Central memory CD8-positive, alpha-beta T cell (primary cell): Measurements from ENCODE around the gene C10orf143.
A peak's percentile ranks its signal among the peaks of the same experiment; 100 is the strongest.

Experiments used
- ATAC-seq: fragments of 150-1000 bp; cut with Tn5 transposase; replicated peaks from 2 replicates; pipeline ENCODE4 v1.10.0; 2022; ENCODE audit warnings: mild to moderate bottlenecking, moderate FRiP score, moderate number of reproducible peaks; ENCODE audit not compliant: poor library complexity, severe bottlenecking; ENCODE audit errors: extremely low read depth
- DNase-seq, 2 donors: peaks; one replicate each; pipeline ENCODE4 v3.0.0; 2021; ENCODE audit warnings: low spot score in 2 of 2
- H3K27ac Mint-ChIP-seq: one replicate; pipeline ENCODE4 v1.8.0; 2022; ENCODE audit warnings: low read depth, mild to moderate bottlenecking, moderate library complexity, mixed read lengths
- H3K27me3 Mint-ChIP-seq: one replicate; pipeline ENCODE4 v1.8.0; 2022; ENCODE audit warnings: mixed read lengths
- H3K36me3 Mint-ChIP-seq: one replicate; pipeline ENCODE4 v1.8.0; 2022; ENCODE audit warnings: mild to moderate bottlenecking, moderate library complexity, mixed read lengths; ENCODE audit not compliant: insufficient read depth
- H3K4me1 Mint-ChIP-seq: one replicate; pipeline ENCODE4 v1.8.0; 2022; ENCODE audit warnings: mixed read lengths
- H3K4me3 Mint-ChIP-seq: one replicate; pipeline ENCODE4 v1.8.0; 2022; ENCODE audit warnings: mild to moderate bottlenecking, moderate library complexity, mixed read lengths
- H3K9me3 Mint-ChIP-seq: one replicate; pipeline ENCODE4 v1.8.0; 2022; ENCODE audit warnings: mixed read lengths

C10orf143 gene

DNA sequence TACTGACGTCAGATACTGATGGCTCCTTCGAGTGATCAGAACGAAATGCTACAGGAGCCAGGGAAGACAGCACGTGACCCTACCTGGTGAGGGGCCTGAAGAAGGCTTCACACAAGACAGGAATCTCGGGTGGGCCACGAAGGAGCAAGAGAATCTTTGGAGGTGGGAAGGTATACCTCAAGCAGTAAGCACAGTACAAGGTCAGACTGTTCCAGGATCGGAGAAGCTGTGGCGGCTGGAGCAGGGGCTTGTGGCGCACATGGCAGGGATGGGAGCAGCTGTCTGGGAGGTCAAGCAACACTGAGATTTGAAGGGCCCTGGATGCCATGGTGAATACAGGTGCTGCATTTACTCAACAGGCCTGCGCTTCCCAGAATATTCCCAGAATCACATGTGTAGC is 45.4 kb downstream of the C10orf143 start:
- Mint-ChIP-seq H3K36me3 (peaks cover 9% of the 10 kb centered on the region), H3K9me3 (no peaks in the 10 kb centered on the region), H3K27ac (no peak overlapping the region), H3K4me1 (no peaks in the 10 kb centered on the region), H3K4me3 (no peak overlapping the region), H3K27me3 (no peaks in the 10 kb centered on the region)
- ATAC-seq (no peak), DNase-seq (no peak)

- no peak for ATAC-seq
- Mint-ChIP-seq H3K4me3 (no peak overlapping the region), H3K27ac (no peak overlapping the region), H3K27me3 (no peaks in the 10 kb centered on the region), H3K36me3 (peaks cover 9% of the 10 kb centered on the region), H3K9me3 (no peaks in the 10 kb centered on the region), H3K4me1 (no peaks in the 10 kb centered on the region)
- no peak for DNase-seq
These were observed 45.8 kb downstream of the C10orf143 start for GRCh38 chr10:130064783-130065182.

- H3K4me3 Mint-ChIP-seq, result no peak overlapping the region
- H3K36me3 Mint-ChIP-seq, result peaks cover 9% of the 10 kb centered on the region
- H3K27me3 Mint-ChIP-seq, result no peaks in the 10 kb centered on the region
- no peak for ATAC-seq
- H3K9me3 Mint-ChIP-seq, result no peaks in the 10 kb centered on the region
- no peak overlapping the region for H3K27ac Mint-ChIP-seq
- no peaks in the 10 kb centered on the region for H3K4me1 Mint-ChIP-seq
- DNase-seq, result no peak
These were observed 47.7 kb downstream of the C10orf143 start for GRCh38 chr10:130062976-130063375.

- H3K27ac Mint-ChIP-seq, result no peak overlapping the region
- H3K27me3 Mint-ChIP-seq, result no peaks in the 10 kb centered on the region
- no peaks in the 10 kb centered on the region for H3K9me3 Mint-ChIP-seq
These were observed 48.4 kb downstream of the C10orf143 start for GRCh38 chr10:130062201-130062600.

DNA sequence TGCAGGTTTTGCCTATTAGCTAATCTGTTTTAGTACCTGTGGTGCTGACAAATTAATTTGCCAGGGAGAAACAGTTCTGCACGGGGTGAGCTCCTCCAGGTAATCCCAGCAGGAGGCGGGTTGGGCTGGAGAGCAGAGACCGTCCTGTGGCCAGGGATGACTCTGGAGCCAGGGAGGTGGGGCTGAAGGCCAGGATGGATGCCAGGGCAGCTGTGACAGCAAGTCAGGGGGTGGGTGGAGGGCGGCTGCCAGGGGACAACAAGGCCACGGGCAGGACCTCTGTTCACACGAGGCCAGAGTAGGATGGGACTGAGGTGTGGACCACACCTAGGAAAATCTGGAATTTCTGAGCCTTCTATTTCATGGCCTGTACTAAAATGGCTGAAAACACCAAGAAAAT is 48.9 kb downstream of the C10orf143 start:
- DNase-seq (no peak), ATAC-seq (no peak)
- Mint-ChIP-seq H3K27ac (no peak overlapping the region), H3K4me1 (no peaks in the 10 kb centered on the region), H3K9me3 (no peaks in the 10 kb centered on the region), H3K36me3 (peaks cover 9% of the 10 kb centered on the region), H3K27me3 (no peaks in the 10 kb centered on the region), H3K4me3 (no peak overlapping the region)

More at GRCh38 chr10:130062201-130062600, 48.4 kb downstream of the C10orf143 start:
- no peak for ATAC-seq
- no peak for DNase-seq
- no peaks in the 10 kb centered on the region for H3K4me1 Mint-ChIP-seq
- peaks cover 9% of the 10 kb centered on the region for H3K36me3 Mint-ChIP-seq
- H3K4me3 Mint-ChIP-seq, result no peak overlapping the region

DNA sequence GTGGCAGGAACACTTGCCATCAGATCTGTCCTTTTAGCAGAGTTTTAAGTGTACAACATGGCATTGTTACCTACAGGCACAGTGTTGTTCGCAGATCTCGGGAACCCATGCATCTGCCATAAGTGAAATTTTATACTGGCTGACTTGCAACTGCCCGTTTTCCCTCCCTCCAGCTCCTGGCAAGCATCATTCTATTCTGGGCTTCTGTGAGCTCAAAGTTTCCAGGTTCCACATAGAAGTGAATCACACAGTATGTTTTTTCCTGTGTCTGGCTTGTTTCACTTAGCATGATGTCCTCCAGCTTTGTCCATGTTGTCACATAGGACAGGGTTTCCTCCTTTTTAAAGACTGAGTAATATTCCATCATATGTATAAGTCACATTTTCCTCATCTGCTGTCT is 56.6 kb downstream of the C10orf143 start:
- H3K9me3 Mint-ChIP-seq, result no peaks in the 10 kb centered on the region
- ATAC-seq (no peak), DNase-seq (no peak)
- peaks cover 10% of the 10 kb centered on the region for H3K27me3 Mint-ChIP-seq
- no peaks in the 10 kb centered on the region for H3K36me3 Mint-ChIP-seq
- H3K4me1 Mint-ChIP-seq, result no peaks in the 10 kb centered on the region
- H3K27ac Mint-ChIP-seq, result no peak overlapping the region
- no peak overlapping the region for H3K4me3 Mint-ChIP-seq

DNA sequence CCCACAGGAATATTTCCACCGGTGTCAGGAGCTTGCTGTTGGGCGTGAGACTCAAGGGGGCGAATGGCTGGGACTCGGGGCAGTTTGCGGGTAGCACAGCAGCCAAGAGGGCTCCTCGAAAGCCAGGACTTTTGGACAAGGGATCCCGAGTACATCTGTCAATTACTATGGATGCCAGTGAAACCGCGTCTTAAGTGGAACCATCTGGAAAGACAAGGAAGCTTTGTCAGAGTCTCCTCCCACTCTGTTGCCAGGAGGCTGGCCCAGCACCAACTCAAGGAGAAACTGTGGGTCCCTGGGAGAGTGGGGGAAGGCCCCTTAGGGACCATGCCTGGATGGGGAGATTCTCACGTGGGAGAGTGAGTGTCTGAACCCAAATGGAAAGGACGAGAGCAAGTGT is 57.1 kb downstream of the C10orf143 start:
- DNase-seq (no peak), ATAC-seq (no peak)
- Mint-ChIP-seq H3K36me3 (no peaks in the 10 kb centered on the region), H3K9me3 (no peaks in the 10 kb centered on the region), H3K27me3 (peaks cover 10% of the 10 kb centered on the region), H3K4me3 (no peak overlapping the region), H3K27ac (no peak overlapping the region), H3K4me1 (no peaks in the 10 kb centered on the region)

- no peaks in the 10 kb centered on the region for H3K4me1 Mint-ChIP-seq
- no peaks in the 10 kb centered on the region for H3K9me3 Mint-ChIP-seq
- no peak overlapping the region for H3K4me3 Mint-ChIP-seq
- H3K27me3 Mint-ChIP-seq, result peaks cover 10% of the 10 kb centered on the region
- no peaks in the 10 kb centered on the region for H3K36me3 Mint-ChIP-seq
- H3K27ac Mint-ChIP-seq, result no peak overlapping the region
- ATAC-seq (no peak), DNase-seq (no peak)
These were observed 58.4 kb downstream of the C10orf143 start for GRCh38 chr10:130052193-130052592.

- Mint-ChIP-seq H3K36me3 (no peaks in the 10 kb centered on the region), H3K27me3 (peaks cover 10% of the 10 kb centered on the region), H3K9me3 (no peaks in the 10 kb centered on the region), H3K4me1 (no peaks in the 10 kb centered on the region), H3K27ac (no peak overlapping the region), H3K4me3 (no peak overlapping the region)
- ATAC-seq, result no peak
- DNase-seq, result no peak
These were observed 59.9 kb downstream of the C10orf143 start for GRCh38 chr10:130050721-130051120.

- Mint-ChIP-seq H3K27ac (no peak overlapping the region), H3K36me3 (no peaks in the 10 kb centered on the region)
These were observed 60.6 kb downstream of the C10orf143 start for GRCh38 chr10:130049987-130050386.

GRCh38 chr10:130049244-130049643 is 61.4 kb downstream of the C10orf143 start:
- no peaks in the 10 kb centered on the region for H3K4me1 Mint-ChIP-seq
- H3K27ac Mint-ChIP-seq, result no peak overlapping the region
- peaks cover 11% of the 10 kb centered on the region for H3K27me3 Mint-ChIP-seq
- H3K36me3 Mint-ChIP-seq, result no peaks in the 10 kb centered on the region
- H3K4me3 Mint-ChIP-seq, result no peak overlapping the region
- no peak for ATAC-seq
- peak in 1 of 2 donors; percentile 6 for DNase-seq
- H3K9me3 Mint-ChIP-seq, result no peaks in the 10 kb centered on the region

More at GRCh38 chr10:130049987-130050386, 60.6 kb downstream of the C10orf143 start:
- H3K27me3 Mint-ChIP-seq, result peaks cover 10% of the 10 kb centered on the region
- no peaks in the 10 kb centered on the region for H3K4me1 Mint-ChIP-seq
- DNase-seq (no peak), ATAC-seq (no peak)
- no peaks in the 10 kb centered on the region for H3K9me3 Mint-ChIP-seq
- H3K4me3 Mint-ChIP-seq, result no peak overlapping the region

DNA sequence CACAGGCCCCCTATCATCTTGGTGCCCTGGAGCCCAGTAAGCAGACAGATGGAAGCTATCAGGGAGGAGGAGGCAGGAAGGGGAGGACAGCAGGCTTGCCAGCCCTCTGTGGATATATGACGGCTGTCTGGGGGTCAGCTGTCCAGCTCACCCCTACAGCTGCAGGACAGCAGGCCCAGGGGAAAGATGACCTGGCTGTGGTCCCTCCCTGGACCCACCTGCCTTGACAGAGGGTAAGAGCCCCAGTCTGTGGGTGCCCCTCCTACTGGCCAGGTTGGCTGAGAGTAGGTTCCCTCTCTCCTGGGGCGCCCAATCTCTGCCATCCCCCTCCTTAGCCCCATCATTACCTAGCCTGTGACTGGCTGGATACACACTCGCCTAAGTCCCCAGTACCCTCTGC is 62.5 kb downstream of the C10orf143 start:
- Mint-ChIP-seq H3K4me1 (no peaks in the 10 kb centered on the region), H3K36me3 (no peaks in the 10 kb centered on the region), H3K4me3 (no peak overlapping the region), H3K27ac (no peak overlapping the region), H3K27me3 (peaks cover 13% of the 10 kb centered on the region), H3K9me3 (no peaks in the 10 kb centered on the region)
- ATAC-seq, result no peak
- DNase-seq, result no peak

DNA sequence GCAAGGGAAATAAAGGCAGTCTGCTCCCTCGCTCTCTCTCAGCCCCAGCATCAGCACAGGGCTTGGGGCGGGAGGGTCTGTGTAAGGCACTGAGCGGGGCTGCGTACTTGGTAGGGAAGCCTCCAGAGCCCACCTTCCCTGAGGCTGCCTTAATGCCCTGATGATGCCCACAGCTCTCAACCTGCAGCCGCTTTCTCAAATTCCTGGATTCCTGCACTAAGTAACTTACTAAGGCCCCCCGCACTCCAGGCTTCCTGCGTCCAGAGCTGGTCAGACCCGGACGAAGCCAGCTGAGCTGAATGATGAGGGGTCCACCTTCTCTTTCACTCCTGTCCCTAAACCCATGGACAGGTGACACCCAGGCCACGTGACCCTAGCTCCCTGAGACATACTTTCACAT is 63.3 kb downstream of the C10orf143 start:
- Mint-ChIP-seq H3K9me3 (no peaks in the 10 kb centered on the region), H3K36me3 (no peaks in the 10 kb centered on the region), H3K4me3 (no peak overlapping the region), H3K4me1 (no peaks in the 10 kb centered on the region), H3K27ac (no peak overlapping the region), H3K27me3 (peaks cover 14% of the 10 kb centered on the region)
- DNase-seq (no peak), ATAC-seq (no peak)

DNA sequence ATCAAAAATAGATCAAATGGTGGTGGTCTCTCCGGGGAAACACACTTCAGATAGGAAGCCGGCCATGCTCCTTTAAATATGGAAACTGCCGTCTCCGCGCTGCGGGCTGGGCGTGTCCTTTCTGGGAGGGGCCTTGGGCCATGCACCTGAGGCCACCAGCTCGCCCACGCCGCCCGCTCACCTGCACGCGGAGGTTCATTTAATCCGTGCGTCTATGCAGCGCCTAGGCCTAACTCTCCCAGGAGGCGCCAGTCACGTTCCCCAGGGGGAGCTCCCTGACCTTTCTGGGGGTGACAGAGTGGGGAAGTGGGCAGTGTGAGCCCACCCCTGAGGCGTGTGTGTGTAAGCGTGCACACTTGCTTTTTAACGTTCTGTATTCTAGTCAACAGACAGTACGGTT is 64.0 kb downstream of the C10orf143 start:
- H3K36me3 Mint-ChIP-seq, result no peaks in the 10 kb centered on the region
- H3K27me3 Mint-ChIP-seq, result peaks cover 14% of the 10 kb centered on the region
- ATAC-seq, result no peak
- no peaks in the 10 kb centered on the region for H3K4me1 Mint-ChIP-seq
- no peak for DNase-seq
- no peak overlapping the region for H3K4me3 Mint-ChIP-seq
- H3K27ac Mint-ChIP-seq, result no peak overlapping the region
- H3K9me3 Mint-ChIP-seq, result no peaks in the 10 kb centered on the region
